ENCODE data around the gene SULT1E1.

The SULT1E1 gene

DNA sequence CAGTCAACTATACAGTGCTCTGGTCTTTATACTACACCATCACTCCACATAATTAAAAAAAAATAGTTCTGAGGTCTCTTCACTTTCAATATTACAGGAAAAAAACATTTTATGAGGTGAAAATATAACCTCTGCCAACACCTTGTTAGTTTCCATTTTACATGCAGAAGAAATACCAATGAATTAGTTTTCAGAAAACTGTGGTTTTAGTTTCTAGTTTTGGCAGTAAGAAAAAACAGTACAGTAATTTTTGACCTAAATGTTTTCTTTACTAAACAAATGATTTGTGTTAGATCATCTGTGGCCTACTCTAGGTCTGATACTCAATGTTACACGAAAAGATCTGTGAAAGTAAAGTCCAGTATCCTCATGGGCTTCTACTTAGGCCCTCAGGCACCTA lies 10.0 kb downstream of the SULT1E1 start:
- peak; percentile 38; the same call in 1 of the 3 replicates for ATAC-seq
- TF ChIP-seq TCF4 (CRISPR knock-in tag; IDR thresholded peaks at IDR 0.05; ENCODE audit: borderline replicate concordance) = no peak
- no peak for TF ChIP-seq ESRRG (CRISPR knock-in tag; IDR thresholded peaks at IDR 0.05)
- TF ChIP-seq TOX (CRISPR knock-in tag; IDR thresholded peaks at IDR 0.05; ENCODE audit: borderline replicate concordance) = no peak
- no peak for TF ChIP-seq ZNF8 (CRISPR knock-in tag; IDR thresholded peaks at IDR 0.05)

DNA sequence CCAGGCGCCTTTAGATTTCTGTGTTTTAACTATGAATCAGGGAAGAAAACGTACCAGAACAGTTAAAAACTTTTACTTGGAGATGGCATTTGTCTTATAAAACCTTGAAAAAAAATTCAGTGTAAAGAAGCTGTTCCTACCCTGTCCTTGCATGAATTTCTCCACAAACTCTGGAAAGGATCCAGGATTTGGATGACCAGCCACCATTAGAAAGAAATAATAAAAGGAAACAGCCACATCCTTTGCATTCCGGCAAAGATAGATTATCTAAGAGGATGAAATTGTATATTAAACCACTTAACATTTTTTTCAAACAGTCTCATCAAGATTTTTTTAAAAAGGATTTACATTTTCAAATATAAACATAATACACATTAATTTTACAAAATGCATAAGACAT lies 10.6 kb downstream of the SULT1E1 start:
- TF ChIP-seq ZFP30 (CRISPR knock-in tag; IDR thresholded peaks at IDR 0.05) (no peak), BACH2 (CRISPR knock-in tag; IDR thresholded peaks at IDR 0.05; ENCODE audit: borderline replicate concordance) (no peak)
- TF ChIP-seq, protein P1, sequence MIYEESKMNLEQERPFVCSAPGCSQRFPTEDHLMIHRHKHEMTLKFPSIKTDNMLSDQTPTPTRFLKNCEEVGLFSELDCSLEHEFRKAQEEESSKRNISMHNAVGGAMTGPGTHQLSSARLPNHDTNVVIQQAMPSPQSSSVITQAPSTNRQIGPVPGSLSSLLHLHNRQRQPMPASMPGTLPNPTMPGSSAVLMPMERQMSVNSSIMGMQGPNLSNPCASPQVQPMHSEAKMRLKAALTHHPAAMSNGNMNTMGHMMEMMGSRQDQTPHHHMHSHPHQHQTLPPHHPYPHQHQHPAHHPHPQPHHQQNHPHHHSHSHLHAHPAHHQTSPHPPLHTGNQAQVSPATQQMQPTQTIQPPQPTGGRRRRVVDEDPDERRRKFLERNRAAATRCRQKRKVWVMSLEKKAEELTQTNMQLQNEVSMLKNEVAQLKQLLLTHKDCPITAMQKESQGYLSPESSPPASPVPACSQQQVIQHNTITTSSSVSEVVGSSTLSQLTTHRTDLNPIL (CRISPR knock-in tag; IDR thresholded peaks at IDR 0.05; ENCODE audit: low read depth) = no peak
- peak; percentile 78 for ATAC-seq

DNA sequence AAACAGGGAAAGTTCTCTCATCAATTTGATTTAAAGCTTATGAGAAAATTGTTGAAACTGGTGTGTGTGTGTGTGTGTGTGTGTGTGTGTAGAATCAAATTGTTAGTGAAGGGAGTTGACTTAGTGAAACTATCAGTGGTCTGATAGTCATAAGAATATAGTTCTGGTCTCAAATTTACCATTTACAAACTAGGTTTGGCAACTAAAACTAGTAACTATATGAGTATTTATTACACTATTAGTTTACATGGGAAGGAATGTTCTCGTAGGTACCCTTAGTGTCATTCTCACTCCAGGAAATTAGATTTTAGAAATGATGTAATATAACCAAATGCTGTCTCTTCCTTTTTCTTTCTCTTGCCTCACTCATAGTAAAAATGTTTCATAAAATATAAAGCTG lies 11.9 kb downstream of the SULT1E1 start:
- ATAC-seq = no peak
- no peak for TF ChIP-seq OSR1 (CRISPR knock-in tag; IDR thresholded peaks at IDR 0.05)
- no peak for TF ChIP-seq BACH2 (CRISPR knock-in tag; IDR thresholded peaks at IDR 0.05; ENCODE audit: borderline replicate concordance)
- TF ChIP-seq ZNF70 (CRISPR knock-in tag; IDR thresholded peaks at IDR 0.05) = no peak
- no peak for TF ChIP-seq SNAI2 (CRISPR knock-in tag; IDR thresholded peaks at IDR 0.05)
- TF ChIP-seq TOX (CRISPR knock-in tag; IDR thresholded peaks at IDR 0.05; ENCODE audit: borderline replicate concordance) = no peak
- no peak for TF ChIP-seq ZNF8 (CRISPR knock-in tag; IDR thresholded peaks at IDR 0.05)
- no peak for TF ChIP-seq ZC3H10 (CRISPR knock-in tag; IDR thresholded peaks at IDR 0.05)
- TF ChIP-seq ARNTL (CRISPR knock-in tag; IDR thresholded peaks at IDR 0.05; ENCODE audit: borderline replicate concordance, low read depth) = no peak
- no peak for TF ChIP-seq RARB (CRISPR knock-in tag; IDR thresholded peaks at IDR 0.05)
- TF ChIP-seq, protein P2, sequence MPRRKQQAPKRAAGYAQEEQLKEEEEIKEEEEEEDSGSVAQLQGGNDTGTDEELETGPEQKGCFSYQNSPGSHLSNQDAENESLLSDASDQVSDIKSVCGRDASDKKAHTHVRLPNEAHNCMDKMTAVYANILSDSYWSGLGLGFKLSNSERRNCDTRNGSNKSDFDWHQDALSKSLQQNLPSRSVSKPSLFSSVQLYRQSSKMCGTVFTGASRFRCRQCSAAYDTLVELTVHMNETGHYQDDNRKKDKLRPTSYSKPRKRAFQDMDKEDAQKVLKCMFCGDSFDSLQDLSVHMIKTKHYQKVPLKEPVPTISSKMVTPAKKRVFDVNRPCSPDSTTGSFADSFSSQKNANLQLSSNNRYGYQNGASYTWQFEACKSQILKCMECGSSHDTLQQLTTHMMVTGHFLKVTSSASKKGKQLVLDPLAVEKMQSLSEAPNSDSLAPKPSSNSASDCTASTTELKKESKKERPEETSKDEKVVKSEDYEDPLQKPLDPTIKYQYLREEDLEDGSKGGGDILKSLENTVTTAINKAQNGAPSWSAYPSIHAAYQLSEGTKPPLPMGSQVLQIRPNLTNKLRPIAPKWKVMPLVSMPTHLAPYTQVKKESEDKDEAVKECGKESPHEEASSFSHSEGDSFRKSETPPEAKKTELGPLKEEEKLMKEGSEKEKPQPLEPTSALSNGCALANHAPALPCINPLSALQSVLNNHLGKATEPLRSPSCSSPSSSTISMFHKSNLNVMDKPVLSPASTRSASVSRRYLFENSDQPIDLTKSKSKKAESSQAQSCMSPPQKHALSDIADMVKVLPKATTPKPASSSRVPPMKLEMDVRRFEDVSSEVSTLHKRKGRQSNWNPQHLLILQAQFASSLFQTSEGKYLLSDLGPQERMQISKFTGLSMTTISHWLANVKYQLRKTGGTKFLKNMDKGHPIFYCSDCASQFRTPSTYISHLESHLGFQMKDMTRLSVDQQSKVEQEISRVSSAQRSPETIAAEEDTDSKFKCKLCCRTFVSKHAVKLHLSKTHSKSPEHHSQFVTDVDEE (CRISPR knock-in tag; IDR thresholded peaks at IDR 0.05) = no peak
- TF ChIP-seq, protein P3, sequence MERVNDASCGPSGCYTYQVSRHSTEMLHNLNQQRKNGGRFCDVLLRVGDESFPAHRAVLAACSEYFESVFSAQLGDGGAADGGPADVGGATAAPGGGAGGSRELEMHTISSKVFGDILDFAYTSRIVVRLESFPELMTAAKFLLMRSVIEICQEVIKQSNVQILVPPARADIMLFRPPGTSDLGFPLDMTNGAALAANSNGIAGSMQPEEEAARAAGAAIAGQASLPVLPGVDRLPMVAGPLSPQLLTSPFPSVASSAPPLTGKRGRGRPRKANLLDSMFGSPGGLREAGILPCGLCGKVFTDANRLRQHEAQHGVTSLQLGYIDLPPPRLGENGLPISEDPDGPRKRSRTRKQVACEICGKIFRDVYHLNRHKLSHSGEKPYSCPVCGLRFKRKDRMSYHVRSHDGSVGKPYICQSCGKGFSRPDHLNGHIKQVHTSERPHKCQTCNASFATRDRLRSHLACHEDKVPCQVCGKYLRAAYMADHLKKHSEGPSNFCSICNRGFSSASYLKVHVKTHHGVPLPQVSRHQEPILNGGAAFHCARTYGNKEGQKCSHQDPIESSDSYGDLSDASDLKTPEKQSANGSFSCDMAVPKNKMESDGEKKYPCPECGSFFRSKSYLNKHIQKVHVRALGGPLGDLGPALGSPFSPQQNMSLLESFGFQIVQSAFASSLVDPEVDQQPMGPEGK (CRISPR knock-in tag; IDR thresholded peaks at IDR 0.05; ENCODE audit: borderline replicate concordance) = no peak
- TF ChIP-seq ISL1 (CRISPR knock-in tag; IDR thresholded peaks at IDR 0.05) = no peak
- TF ChIP-seq ZFP30 (CRISPR knock-in tag; IDR thresholded peaks at IDR 0.05) = no peak

DNA sequence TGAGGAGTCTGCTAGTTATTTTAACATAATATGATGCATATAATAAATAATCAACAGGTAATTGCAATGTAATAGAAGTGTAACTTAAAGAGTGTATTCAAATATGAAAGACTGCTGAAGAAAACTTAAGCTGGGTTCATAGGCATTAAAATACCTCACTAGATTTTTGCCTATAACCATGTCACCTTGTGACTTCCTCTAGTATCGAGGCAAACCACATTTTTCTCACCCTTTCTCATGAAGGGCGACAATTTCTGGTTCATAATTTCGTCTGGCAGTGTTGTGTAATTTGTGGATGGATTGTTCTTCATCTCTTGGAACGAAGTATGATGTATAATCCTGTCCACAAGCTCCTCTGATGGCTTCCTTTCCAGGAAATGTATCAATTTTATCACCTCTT lies 16.0 kb downstream of the SULT1E1 start:
- no peak for ATAC-seq
- TF ChIP-seq ESRRG (CRISPR knock-in tag; IDR thresholded peaks at IDR 0.05) (no peak), ZNF70 (CRISPR knock-in tag; IDR thresholded peaks at IDR 0.05) (no peak), ZNF8 (CRISPR knock-in tag; IDR thresholded peaks at IDR 0.05) (no peak), OSR1 (CRISPR knock-in tag; IDR thresholded peaks at IDR 0.05) (no peak), ISL1 (CRISPR knock-in tag; IDR thresholded peaks at IDR 0.05) (no peak), CSDC2 (CRISPR knock-in tag; IDR thresholded peaks at IDR 0.05) (no peak), SNAI2 (CRISPR knock-in tag; IDR thresholded peaks at IDR 0.05) (no peak), GLIS3 (CRISPR knock-in tag; IDR thresholded peaks at IDR 0.05) (no peak), ARNTL (CRISPR knock-in tag; IDR thresholded peaks at IDR 0.05; ENCODE audit: borderline replicate concordance, low read depth) (no peak)
- TF ChIP-seq, protein P2 (CRISPR knock-in tag; IDR thresholded peaks at IDR 0.05) = no peak

All from SK-N-SH treated with all-trans-retinoic acid at 6 μM for 48 hours (cell line).